Fibroblast of lung (primary cell): ENCODE measurements around the gene CORT.

Experiments
- EZH2 ChIP-seq: IDR thresholded peaks from 2 replicates; pipeline ENCODE4 v1.5.1; 2012; ENCODE audit warnings: low read length, control low read depth, mild to moderate bottlenecking; ENCODE audit errors: missing control alignments
- TF ChIP-seq, protein P1 (sequence below), 2 donors: IDR thresholded peaks in 1 of 2; conservative IDR thresholded peaks in 1 of 2; 1 replicate in 1 of 2; 2 replicates in 1 of 2; pipeline ENCODE4 v1.5.1; 2011 to 2012; ENCODE audit warnings: low read length in 2 of 2, control low read depth in 1 of 2, inconsistent platforms in 1 of 2, low read depth in 1 of 2, mild to moderate bottlenecking in 1 of 2

DNA sequence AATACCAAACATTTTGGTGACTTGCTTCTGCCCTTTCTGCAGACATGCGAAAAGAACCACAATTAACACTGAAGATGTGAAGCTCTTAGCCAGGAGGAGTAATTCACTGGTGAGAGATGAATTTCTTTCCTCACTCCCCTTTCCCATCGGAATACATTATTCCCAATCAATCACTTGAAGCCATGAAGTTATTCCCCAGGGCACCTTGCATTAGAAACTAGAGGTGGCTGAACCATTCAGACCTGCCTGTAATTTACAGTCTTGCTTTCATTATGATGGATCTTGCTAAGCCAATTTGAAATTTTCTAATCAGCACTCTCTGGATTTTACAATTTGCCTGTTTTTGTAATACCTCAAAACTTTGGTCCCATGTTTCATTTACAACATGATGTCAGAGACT, 9.5 kb upstream of the CORT start:
- TF ChIP-seq, protein P1, sequence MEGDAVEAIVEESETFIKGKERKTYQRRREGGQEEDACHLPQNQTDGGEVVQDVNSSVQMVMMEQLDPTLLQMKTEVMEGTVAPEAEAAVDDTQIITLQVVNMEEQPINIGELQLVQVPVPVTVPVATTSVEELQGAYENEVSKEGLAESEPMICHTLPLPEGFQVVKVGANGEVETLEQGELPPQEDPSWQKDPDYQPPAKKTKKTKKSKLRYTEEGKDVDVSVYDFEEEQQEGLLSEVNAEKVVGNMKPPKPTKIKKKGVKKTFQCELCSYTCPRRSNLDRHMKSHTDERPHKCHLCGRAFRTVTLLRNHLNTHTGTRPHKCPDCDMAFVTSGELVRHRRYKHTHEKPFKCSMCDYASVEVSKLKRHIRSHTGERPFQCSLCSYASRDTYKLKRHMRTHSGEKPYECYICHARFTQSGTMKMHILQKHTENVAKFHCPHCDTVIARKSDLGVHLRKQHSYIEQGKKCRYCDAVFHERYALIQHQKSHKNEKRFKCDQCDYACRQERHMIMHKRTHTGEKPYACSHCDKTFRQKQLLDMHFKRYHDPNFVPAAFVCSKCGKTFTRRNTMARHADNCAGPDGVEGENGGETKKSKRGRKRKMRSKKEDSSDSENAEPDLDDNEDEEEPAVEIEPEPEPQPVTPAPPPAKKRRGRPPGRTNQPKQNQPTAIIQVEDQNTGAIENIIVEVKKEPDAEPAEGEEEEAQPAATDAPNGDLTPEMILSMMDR (conservative IDR thresholded peaks at IDR 0.05 in 1 of 2, IDR thresholded peaks at IDR 0.05 in 1 of 2; ENCODE audit: low read depth in 1 of 2, low read length in 2 of 2) = no peak
- no peak for TF ChIP-seq EZH2
